ENCODE results near the gene DUSP12.

GRCh38 chr1:161722406-161722805 is 27.2 kb upstream of the DUSP12 start:
- no peak for TF ChIP-seq CTCF (conservative IDR thresholded peaks at IDR 0.05)
- no peak for TF ChIP-seq EZH2 (IDR thresholded peaks at IDR 0.05; ENCODE audit: low read depth)

Measured in PC-9 (cell line).